Neural progenitor cell (in vitro differentiated cells): ENCODE data around the gene COX4I2.

ENCODE experiments used
- CTCF ChIP-seq: fragments of 200-600 bp; sonication (generic); IDR thresholded peaks from 2 replicates; pipeline ENCODE4 v1.5.1; 2017; ENCODE audit warnings: antibody characterized with exemption, mild to moderate bottlenecking
- EZH2 ChIP-seq: fragments of 200-600 bp; sonication (generic); IDR thresholded peaks from 2 replicates; pipeline ENCODE4 v1.6.1; 2017; ENCODE audit warnings: antibody characterized with exemption, mild to moderate bottlenecking, moderate library complexity
- EZH2phosphoT487 ChIP-seq: fragments of 200-600 bp; sonication (generic); IDR thresholded peaks from 2 replicates; pipeline ENCODE4 v1.6.1; 2017; ENCODE audit warnings: antibody characterized with exemption

GRCh38 chr20:31665753-31666152, 28.0 kb downstream of the COX4I2 start:
- TF ChIP-seq CTCF (no peak), EZH2phosphoT487 (no peak), EZH2 (no peak)
